Left lung (tissue), 10 donors: ENCODE results near the gene ABCG1. TPM values are rescaled to one million over a fixed set of nuclear protein-coding genes. Genes with fewer than 3 reads are reported as not detected.

Experiments
- ATAC-seq: fragments of 200-7000 bp; cut with Tn5 transposase; one replicate; pipeline ENCODE4 v1.9.1; 2020; ENCODE audit warnings: moderate library complexity
- DNase-seq, 4 donors: peaks; one replicate each; pipeline ENCODE4 v3.0.0-alpha.2; 2013 to 2020
- H3K27ac ChIP-seq, 2 donors: fragments of 200-600 bp; sonication (generic) in 1 of 2; one replicate each; pipeline versions ENCODE4 v1.5.0 to v1.8.0; 2020 to 2021
- H3K27me3 ChIP-seq, 2 donors: fragments of 200-600 bp; sonication (generic) in 1 of 2; one replicate each; pipeline versions ENCODE4 v1.5.0 to v1.8.0; 2020 to 2021
- H3K36me3 ChIP-seq, 2 donors: fragments of 200-600 bp; sonication (generic) in 1 of 2; one replicate each; pipeline versions ENCODE4 v1.5.0 to v1.8.0; 2020 to 2021
- H3K4me1 ChIP-seq, 2 donors: fragments of 200-600 bp; one replicate each; pipeline ENCODE4 v1.8.0; 2021
- H3K4me3 ChIP-seq, 2 donors: fragments of 200-600 bp; sonication (generic) in 1 of 2; one replicate each; pipeline versions ENCODE4 v1.5.0 to v1.8.0; 2020 to 2021; ENCODE audit warnings: mild to moderate bottlenecking in 1 of 2
- H3K9me3 ChIP-seq, 2 donors: fragments of 200-600 bp; sonication (generic) in 1 of 2; one replicate each; pipeline versions ENCODE4 v1.5.0 to v1.8.0; 2020 to 2021
- CTCF ChIP-seq, 2 donors: fragments of 200-600 bp; sonication (generic) in 1 of 2; IDR thresholded peaks; one replicate each; pipeline versions ENCODE4 v1.5.0 to v1.8.0; 2021; ENCODE audit warnings: antibody characterized with exemption in 2 of 2
- intact Hi-C, 2 donors: fragments of 100-400 bp; cut with DNase I; formaldehyde crosslinking; loops; one replicate each; pipeline versions ENCODE4 v1.11.2 to v1.14.2; 2022
- polyA plus RNA-seq, 6 donors: library from polyadenylated mRNA; unstranded; fragments of 120-200 nt; gene quantifications; one replicate each; pipeline ENCODE4 v1.2.1, GENCODE V29; 2013; ENCODE audit not compliant: insufficient read length in 6 of 6
- total RNA-seq, 2 donors: library from RNA; stranded (reverse); fragmentation: NEBNext Ultra II Directional; extraction: Animal tissue kit (Norgen Biotek cat#: 25700); gene quantifications; one replicate each; pipeline ENCODE4 v1.2.1, GENCODE V29; 2021
- donor health status: DM: no; HTN: yes; CAD: no.
- donor health status: DM: no; HTN: no; CAD: no.

The ABCG1 gene
- total and polyA plus RNA-seq, 8 donors = 6.8 to 53.8 (median 10.5) TPM

- Histone ChIP-seq H3K9me3 (no peaks in the 10 kb centered on the region), H3K4me1 (peaks cover 0 to 82% of the 10 kb centered on the region in 2 donors), H3K4me3 (no peak overlapping the region), H3K36me3 (no peaks in the 10 kb centered on the region), H3K27me3 (no peaks in the 10 kb centered on the region), H3K27ac (peak overlapping the region; percentile 68 to 85)
- ATAC-seq (peak; percentile 70), DNase-seq (peak in 3 of 4 donors; percentile 47 to 92 (median 75))
- no peak for TF ChIP-seq CTCF (IDR thresholded peaks at IDR 0.05)
- intact Hi-C loops = no loop called here
Measured at GRCh38 chr21:42262831-42263231, 43.9 kb downstream of the ABCG1 start.

- no peaks in the 10 kb centered on the region for H3K36me3 ChIP-seq
- intact Hi-C loops = no loop called here
- H3K4me3 ChIP-seq = no peak overlapping the region
- H3K9me3 ChIP-seq = no peaks in the 10 kb centered on the region
- DNase-seq (peak in 3 of 4 donors; percentile 40 to 75 (median 58)), ATAC-seq (peak; percentile 37)
- TF ChIP-seq CTCF (IDR thresholded peaks at IDR 0.05) = no peak
- peaks cover 0 to 84% of the 10 kb centered on the region in 2 donors for H3K4me1 ChIP-seq
- no peaks in the 10 kb centered on the region for H3K27me3 ChIP-seq
- peak overlapping the region; percentile 68 to 85 for H3K27ac ChIP-seq
Measured at GRCh38 chr21:42263591-42264131, 44.7 kb downstream of the ABCG1 start.

- intact Hi-C loops = no loop called here
- ATAC-seq (no peak), DNase-seq (peak in 1 of 4 donors; percentile 31)
- Histone ChIP-seq H3K27me3 (no peaks in the 10 kb centered on the region), H3K4me1 (peaks cover 2 to 86% of the 10 kb centered on the region in 2 donors), H3K36me3 (no peaks in the 10 kb centered on the region), H3K4me3 (no peak overlapping the region), H3K27ac (peak overlapping the region; percentile 68 to 85), H3K9me3 (no peaks in the 10 kb centered on the region)
- no peak for TF ChIP-seq CTCF (IDR thresholded peaks at IDR 0.05)
Measured at GRCh38 chr21:42264245-42265195, 45.6 kb downstream of the ABCG1 start.

- H3K4me3 ChIP-seq = no peak overlapping the region
- peak in 1 of 4 donors; percentile 45 for DNase-seq
- H3K36me3 ChIP-seq = no peaks in the 10 kb centered on the region
- TF ChIP-seq CTCF (IDR thresholded peaks at IDR 0.05) = no peak
- intact Hi-C loops = no loop called here
- peaks cover 2 to 84% of the 10 kb centered on the region in 2 donors for H3K4me1 ChIP-seq
- H3K27ac ChIP-seq = no peak overlapping the region
- ATAC-seq = no peak
- H3K27me3 ChIP-seq = no peaks in the 10 kb centered on the region
- H3K9me3 ChIP-seq = no peaks in the 10 kb centered on the region
Measured at GRCh38 chr21:42265231-42265812, 46.4 kb downstream of the ABCG1 start.
